Left ventricle myocardium inferior (tissue), 1 donor: ENCODE measurements around the gene RNF214. TPM values are rescaled to one million over a fixed set of nuclear protein-coding genes. Genes with fewer than 3 reads are reported as not detected.
A peak's percentile ranks its signal among the peaks of the same experiment; 100 is the strongest.

Source experiments
- DNase-seq: peaks from one replicate; pipeline ENCODE4 v3.0.0-alpha.2; 2020
- H3K27ac ChIP-seq: fragments of 200-600 bp; replicated peaks from 2 replicates; pipeline ENCODE4 v1.8.0; 2021
- H3K27me3 ChIP-seq: fragments of 200-600 bp; 2 replicates; pipeline ENCODE4 v1.8.0; 2021; ENCODE audit warnings: low read depth
- H3K36me3 ChIP-seq: fragments of 200-600 bp; 2 replicates; pipeline ENCODE4 v1.8.0; 2021
- H3K4me1 ChIP-seq: fragments of 200-600 bp; 2 replicates; pipeline ENCODE4 v1.8.0; 2021
- H3K4me3 ChIP-seq: fragments of 200-600 bp; 2 replicates; pipeline ENCODE4 v1.8.0; 2021; ENCODE audit warnings: mild to moderate bottlenecking, moderate library complexity
- H3K9me3 ChIP-seq: fragments of 200-600 bp; replicated peaks from 2 replicates; pipeline ENCODE4 v1.8.0; 2021
- intact Hi-C: fragments of 100-400 bp; cut with micrococcal nuclease; formaldehyde crosslinking; loops from one replicate; pipeline ENCODE4 v1.11.0; 2022
- total RNA-seq: library from RNA; stranded (reverse); fragmentation: NEBNext Ultra II Directional; extraction: Animal tissue kit (Norgen Biotek cat#: 25700); gene quantifications from one replicate; pipeline ENCODE4 v1.2.1, GENCODE V29; 2021
- TF ChIP-seq, protein P1 (sequence below): fragments of 200-600 bp; IDR thresholded peaks from 2 replicates; pipeline ENCODE4 v1.8.0; 2021; ENCODE audit warnings: antibody characterized with exemption, mild to moderate bottlenecking, borderline replicate concordance
- donor health status: DM: no; HTN: yes; CAD: no; lungs with severe emphysema.

Gene RNF214
- total RNA-seq, 1 donor from 2014 or later = 21.1 TPM

DNA sequence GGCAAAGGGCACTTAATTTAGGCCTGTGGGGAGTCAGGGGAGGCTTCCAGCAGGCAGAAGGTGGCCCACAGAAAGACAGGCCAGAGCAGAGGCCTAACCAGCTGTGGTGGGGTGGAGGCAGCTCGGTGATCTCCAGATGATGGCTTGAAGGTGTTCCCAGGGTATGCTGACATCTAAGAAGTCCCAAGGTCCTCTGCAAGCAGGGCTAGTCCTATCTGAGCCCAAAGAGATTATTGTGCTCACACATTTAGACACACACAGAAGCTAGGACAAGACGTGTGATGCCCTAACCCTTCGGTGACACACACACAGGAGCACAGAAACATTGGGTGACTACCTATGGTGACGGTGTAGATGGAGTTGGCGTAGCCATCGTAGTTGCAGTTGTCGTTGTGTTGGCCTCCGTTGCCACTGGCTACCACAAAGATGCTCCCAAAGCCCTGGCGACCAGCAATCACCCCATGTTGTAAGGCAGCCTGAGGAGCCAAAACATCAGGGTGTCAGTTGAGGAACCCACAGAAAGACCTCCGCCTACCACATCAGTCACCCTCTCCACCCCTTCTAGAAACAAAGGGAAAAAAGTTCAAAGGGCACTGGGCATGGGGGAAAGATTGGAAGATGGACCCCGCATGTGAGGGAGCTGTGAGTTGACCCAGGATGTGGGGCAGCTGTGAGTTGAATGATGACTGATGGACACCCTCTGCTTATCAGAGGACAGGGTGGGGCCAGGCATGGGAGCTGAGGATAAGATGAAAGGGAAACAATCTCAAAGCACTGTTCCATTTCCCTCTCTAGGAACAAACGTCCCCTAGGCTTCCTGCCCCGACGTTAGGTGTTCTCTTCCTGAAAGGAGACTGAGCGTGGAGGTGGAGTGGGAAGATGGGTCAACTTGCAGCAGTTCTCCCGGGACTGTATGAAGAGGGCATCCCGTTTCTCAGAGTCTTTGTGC lies 8.5 kb upstream of the RNF214 start:
- DNase-seq = no peak
- peak overlapping the region; percentile 93 for H3K27ac ChIP-seq
- H3K4me1 ChIP-seq = peaks cover 48% of the 10 kb centered on the region
- H3K27me3 ChIP-seq = no peaks in the 10 kb centered on the region
- no peak overlapping the region for H3K4me3 ChIP-seq
- TF ChIP-seq, protein P1, sequence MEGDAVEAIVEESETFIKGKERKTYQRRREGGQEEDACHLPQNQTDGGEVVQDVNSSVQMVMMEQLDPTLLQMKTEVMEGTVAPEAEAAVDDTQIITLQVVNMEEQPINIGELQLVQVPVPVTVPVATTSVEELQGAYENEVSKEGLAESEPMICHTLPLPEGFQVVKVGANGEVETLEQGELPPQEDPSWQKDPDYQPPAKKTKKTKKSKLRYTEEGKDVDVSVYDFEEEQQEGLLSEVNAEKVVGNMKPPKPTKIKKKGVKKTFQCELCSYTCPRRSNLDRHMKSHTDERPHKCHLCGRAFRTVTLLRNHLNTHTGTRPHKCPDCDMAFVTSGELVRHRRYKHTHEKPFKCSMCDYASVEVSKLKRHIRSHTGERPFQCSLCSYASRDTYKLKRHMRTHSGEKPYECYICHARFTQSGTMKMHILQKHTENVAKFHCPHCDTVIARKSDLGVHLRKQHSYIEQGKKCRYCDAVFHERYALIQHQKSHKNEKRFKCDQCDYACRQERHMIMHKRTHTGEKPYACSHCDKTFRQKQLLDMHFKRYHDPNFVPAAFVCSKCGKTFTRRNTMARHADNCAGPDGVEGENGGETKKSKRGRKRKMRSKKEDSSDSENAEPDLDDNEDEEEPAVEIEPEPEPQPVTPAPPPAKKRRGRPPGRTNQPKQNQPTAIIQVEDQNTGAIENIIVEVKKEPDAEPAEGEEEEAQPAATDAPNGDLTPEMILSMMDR = no peak
- peaks cover 56% of the 10 kb centered on the region for H3K36me3 ChIP-seq
- no peaks in the 10 kb centered on the region for H3K9me3 ChIP-seq
- intact Hi-C loops = no loop called here

GRCh38 chr11:117225553-117226170 lies 6.8 kb upstream of the RNF214 start:
- Histone ChIP-seq H3K4me3 (no peak overlapping the region), H3K9me3 (no peaks in the 10 kb centered on the region), H3K4me1 (peaks cover 40% of the 10 kb centered on the region), H3K27ac (peak overlapping the region; percentile 32), H3K36me3 (peaks cover 57% of the 10 kb centered on the region), H3K27me3 (no peaks in the 10 kb centered on the region)
- TF ChIP-seq, protein P1 = no peak
- no peak for DNase-seq
- intact Hi-C loops = loop anchor here (5.0 kb wide), 1 partner anchor 433 kb away; the partner anchor contains the start of gene APOA5

DNA sequence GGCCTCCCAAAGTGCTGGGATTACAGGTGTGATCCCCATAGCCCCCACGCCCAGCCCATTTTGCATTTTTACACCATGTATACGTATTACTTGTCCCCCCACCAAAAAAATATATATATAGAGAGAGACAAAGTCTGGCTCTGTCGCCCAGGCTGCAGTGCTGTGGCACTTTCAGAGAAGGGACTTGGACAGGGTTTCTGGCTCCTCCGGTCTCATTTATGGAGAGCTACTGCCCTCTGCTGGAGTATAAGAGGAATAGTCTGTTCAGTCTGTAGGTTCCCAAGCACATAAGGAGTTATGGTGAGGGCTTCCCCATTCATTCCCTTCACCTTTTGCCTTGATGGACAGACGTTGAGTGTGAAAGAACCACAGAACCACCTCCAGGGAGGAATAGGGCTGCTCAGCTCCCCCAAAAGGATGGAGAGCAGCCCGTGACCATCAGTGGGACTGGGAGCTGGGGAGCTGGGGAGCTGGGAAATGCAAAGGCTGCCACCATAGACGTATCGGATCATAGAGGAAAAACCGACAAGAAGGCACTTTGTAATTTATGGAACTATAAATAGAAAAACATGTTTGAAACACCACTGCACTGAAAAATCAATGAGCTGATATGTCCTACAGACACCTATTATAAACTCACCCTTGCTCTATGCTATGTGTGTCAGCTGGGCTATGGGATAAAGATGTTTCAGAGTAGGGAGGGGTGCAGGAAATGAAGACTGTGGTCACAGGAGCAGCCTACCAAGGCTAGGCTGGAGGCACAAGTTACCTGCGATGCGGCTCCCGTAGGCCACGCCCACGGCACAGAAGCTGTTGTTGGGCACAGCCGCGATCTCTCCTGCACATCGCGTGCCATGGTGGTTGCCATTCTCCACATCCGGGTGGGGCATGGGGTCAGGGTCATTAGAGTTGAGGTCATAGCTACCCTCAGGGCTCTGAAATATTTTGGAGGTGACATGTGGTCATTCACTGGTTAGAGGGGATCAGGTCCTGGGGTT lies 5.8 kb upstream of the RNF214 start:
- DNase-seq = no peak
- Histone ChIP-seq H3K9me3 (no peaks in the 10 kb centered on the region), H3K4me3 (no peak overlapping the region), H3K27ac (peak overlapping the region; percentile 32), H3K4me1 (peaks cover 40% of the 10 kb centered on the region), H3K27me3 (no peaks in the 10 kb centered on the region), H3K36me3 (peaks cover 57% of the 10 kb centered on the region)
- intact Hi-C loops = loop anchor here (5.0 kb wide), 1 partner anchor 434 kb away; the partner anchor contains the start of gene APOA5
- TF ChIP-seq, protein P1 = peak; percentile 90

GRCh38 chr11:117228091-117228490 lies 4.4 kb upstream of the RNF214 start:
- no peak for DNase-seq
- Histone ChIP-seq H3K27me3 (no peaks in the 10 kb centered on the region), H3K36me3 (peaks cover 56% of the 10 kb centered on the region), H3K4me3 (no peak overlapping the region), H3K4me1 (peaks cover 39% of the 10 kb centered on the region), H3K27ac (no peak overlapping the region), H3K9me3 (no peaks in the 10 kb centered on the region)
- TF ChIP-seq, protein P1 = no peak
- intact Hi-C loops = loop anchor here (5.0 kb wide), 1 partner anchor 436 kb away; the partner anchor contains the start of gene APOA5
